SKM-1 (cell line): ENCODE results near the gene LBH.
A peak's percentile ranks its signal among the peaks of the same experiment; 100 is the strongest.

Source experiments
- DNase-seq: peaks from one replicate; lab custom pipeline; 2025; ENCODE audit not compliant: unreplicated experiment; lab: John Stamatoyannopoulos, UW

LBH gene

DNA sequence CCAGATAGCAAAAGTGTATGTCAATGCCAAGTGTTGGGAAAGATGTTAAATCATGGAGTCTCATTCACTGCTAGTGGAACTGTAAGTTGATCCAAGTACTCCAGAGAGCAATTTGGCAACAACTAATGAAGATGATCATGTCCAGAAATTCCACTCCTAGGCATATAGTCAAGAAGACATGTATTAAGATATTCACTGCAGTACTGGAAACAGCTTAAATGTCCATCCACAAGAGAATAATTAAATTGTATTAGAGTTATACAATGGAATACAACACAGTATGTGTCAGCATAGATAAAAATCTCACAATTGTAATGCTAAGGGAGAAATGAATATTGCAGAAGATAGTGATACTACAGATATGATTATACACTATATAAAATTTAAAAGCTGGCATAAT is 15.2 kb upstream of the LBH start:
- DNase-seq = no peak

DNA sequence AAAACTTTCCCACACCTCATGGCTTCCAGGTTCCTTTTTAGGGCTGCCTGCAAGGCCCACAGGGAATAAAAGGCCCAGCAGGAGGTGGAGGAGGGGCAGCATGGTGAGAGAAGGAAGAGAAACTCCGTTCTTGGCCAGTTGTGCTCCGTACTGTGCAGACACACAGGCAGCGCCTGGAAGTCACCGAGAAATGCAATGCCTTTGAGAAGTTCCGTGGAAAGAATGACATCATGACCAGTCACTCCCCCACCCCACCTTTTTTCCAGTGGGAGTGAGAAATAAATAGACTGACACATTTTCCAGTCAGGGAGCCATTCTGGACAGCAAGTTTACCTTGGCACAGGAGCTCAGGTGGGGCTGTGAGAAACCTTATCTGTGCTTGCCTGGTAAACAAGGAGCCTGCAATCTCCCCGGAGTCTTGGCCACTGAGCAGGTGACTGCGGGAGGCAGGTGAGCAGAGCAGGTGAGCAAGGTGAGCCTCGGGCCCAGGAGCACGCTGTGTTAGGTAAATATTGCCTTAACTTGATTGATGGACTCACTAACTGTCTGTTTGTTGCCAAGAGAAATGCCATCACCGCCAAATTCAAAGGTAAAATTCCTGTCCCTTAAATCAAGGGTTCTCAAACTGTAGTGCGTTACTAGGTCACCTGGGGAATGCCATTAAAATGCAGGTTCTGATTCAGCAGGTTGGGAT is 13.5 kb upstream of the LBH start:
- DNase-seq = no peak

DNA sequence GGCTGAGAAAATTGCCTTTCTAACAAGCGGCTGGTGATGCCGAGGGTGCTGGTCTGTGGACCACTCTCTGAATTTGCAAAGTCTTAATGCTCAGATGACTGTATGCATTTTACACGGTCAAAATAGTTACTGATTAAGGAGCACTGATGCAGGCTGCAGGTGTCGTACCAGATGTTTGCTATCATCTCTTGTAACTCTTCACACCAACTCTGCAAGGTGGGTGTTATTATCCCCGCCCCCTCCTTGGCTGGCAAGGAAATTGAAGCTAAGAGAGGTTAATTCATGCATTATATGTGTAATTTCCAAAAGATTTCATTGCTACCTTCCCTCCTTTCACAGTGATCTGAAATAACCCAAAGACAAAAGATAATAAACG is 13.0 kb upstream of the LBH start:
- no peak for DNase-seq

DNA sequence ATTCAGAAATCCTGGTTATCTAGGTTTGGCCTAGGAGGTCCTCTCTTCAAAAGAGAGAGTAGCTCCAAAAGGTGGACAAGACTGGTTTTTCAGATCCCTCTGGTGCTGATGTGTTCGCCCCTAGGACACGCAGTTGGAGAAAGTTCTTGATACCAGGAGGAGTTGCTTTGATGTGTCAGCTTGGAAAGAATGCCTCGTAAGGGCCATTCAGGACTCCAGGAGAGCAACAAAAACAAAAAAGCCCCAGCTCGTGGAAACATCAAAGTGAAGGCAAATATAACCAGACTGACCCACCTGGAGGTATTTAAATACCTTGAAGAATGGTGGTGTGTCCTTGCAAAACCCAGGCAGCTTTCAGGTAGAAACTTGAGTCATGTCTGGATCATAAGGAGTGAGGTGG is 12.5 kb upstream of the LBH start:
- no peak for DNase-seq

DNA sequence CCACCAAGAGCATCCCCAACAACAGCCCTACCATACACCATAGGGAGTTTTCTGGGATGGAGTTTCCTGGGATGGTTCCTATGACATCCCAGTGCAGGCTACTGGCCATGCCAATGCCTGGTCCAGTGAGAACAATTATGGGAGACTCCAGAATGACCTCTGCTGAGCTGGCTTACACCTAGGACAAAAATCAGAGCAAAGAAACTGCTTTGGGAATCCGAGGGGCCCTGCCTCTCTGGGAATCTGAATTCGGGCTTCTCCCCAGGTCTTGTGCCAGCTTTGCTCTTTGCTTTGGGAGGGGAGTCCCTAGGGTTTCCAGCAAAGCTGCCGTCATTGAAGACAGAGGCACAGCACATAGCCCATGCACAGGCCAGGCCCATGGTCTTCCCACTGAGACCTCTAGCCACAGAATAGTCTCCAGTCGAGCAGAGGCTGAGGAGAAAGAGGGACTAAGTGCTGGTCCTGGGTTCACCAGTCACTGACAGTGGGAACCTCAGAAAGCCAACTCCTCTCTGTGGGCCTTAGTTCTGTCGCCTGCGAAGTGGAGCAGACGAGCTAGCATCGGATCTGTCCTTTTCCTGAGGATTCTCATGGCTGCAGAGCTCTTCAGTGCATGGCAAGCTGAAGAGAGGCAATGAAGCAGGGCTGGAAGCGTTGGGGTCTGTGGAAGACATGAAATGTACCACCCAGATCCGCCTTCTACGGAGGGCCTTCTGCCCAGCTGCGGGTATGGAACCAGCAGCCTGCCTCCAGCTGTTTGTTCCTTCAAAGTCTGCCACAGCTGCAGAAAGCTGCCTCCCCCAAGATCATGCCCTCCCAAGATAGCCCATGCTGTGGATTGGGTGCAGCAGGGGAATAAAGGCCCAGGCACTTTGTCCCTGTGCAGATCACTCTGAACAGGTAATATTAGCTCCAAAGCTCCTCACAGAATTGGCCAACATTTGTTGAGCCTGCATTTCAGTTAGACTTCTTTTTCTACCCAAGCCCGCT is 11.2 kb upstream of the LBH start:
- DNase-seq = no peak

DNA sequence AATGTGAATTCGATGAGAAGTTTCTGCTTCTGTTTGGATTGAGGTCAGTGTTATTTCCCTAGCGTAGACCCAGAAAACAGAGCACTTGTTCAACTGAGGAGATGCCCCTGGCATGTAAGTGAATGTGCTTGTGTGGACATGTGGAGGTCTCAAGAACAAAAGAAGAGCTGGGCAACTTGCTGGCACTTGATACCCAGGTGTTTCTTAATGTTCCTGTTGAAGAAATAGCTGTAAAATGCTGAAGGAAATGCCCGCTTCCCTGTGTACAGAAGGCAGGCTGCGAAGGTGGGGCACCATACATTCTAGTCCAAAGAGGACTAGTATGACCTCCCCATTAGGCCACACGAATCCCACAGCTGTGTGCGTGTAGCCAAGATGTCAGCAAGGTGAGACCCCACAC is 9.8 kb upstream of the LBH start:
- DNase-seq = no peak

DNA sequence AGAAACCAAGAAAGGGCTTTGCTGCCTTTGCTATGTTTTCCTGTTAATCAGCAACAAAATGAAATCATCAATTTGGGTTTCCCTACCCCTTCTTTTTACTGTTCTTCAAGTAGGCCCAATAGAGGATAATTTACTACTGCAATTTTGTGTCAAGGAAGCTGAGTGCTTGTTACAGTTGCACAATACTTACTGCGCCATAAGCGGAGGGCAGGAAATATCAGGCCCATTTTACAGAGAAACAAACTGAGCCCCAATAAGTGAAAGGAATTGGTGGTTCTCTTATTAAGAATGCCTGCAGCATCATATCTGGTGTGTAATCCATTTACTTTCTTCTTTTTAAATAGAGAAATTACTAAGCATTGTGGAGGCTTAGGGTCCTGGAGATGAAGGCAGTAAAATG is 9.3 kb upstream of the LBH start:
- no peak for DNase-seq

DNA sequence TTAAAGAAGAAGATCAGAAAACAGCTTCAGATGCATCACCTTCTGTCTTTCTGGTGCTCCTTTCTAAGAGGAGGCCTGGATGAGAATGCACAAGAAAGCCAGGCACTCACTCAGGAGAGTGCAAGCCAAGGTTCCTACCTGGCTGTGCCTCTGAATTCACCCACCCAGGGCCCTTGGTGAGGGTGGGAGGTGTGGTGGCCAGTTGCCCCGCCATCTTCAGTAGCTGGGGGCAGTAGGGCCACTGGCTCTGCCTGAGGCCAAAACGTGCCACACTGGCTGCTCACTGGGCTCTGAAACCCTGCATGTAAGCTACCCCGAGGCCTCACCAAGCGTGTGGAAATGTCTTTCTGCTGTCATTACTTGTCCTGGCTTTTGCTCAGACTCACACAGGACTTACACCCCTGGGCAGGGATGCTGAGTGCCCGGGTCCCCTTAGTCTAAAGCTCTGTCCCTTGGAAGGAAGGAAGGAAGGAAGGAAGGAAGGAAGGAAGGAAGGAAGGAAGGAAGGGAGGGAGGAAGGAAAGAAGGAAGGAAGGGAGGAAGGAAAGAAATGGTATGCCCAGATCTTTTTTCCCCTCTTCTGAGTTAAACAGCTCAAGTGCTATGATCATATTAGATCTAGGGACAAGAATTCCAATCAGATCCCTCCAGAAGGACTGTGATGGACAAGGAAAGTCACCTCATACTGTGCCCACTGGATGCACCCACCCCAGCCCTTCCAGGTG is 8.5 kb upstream of the LBH start:
- DNase-seq = no peak

DNA sequence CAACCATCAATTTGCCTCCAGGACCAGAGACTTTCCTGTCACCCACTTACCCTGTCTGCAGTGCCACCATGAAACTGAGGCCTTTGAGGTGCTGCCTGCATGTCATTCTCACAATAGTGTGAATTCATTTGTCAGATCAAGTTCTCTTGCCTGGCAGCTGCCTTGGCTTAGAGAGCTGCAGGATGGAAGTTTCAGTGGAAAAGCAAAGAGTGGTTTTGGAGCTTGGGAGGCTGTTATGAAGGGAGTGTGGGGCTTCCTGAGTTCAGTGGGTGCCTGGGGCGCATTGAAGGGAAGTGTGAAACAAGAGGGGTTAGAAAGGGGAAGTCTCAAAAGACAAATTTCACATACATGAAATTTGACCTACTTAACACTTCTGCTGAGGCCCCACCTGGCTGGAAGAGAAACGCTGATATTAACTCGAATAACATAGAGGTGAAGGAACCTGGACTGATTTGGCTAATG is 7.9 kb upstream of the LBH start:
- DNase-seq = peak; percentile 44

DNA sequence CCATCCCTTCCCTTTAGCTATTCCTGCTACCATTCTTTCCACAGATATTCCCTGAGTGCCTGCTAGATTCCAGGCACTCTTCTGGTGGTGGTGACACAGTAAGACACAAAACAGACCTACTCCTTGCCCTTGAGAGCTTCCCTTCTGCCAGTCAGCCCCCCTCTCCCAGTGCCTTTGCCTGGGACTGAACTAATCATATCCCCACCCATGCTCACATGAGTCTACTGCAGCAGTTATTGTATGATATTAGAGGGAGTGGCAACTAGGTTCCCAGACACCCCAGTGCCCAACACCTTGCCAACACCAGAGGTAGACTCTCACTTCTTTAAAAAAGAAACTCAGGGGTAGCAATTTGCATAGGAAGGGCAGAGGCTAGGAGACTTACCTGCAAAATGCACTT is 7.2 kb upstream of the LBH start:
- no peak for DNase-seq

DNA sequence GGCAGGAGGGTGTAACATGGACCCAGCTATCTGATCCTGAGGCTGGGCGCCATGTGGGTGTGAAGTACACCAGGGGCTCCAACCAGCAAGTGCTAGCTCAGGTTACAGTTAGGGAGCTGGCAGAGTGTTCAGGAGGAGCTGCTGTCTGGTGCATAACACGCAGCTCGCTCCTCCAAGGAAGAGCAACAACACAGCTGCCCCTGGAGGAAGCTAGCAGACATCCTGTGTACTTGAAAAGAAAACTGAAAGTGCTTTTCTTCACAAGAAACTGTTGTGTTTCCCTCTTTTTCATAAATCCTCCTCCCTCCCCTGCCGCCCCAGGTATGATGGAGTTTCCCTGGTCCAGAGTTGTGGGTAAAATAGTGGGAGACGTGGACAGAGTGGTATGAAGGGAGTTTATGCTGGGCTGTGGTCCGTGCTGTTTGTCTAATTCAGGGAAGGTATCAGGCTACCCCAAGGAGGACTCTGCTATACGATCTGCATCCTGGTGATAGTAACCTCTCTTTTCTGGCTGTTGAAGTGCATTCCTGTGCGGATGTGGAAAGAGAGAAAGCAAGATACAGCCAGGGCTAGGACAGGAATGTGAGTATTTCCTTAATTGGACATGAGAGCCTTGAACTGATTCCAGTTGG is 6.1 kb upstream of the LBH start:
- no peak for DNase-seq

DNA sequence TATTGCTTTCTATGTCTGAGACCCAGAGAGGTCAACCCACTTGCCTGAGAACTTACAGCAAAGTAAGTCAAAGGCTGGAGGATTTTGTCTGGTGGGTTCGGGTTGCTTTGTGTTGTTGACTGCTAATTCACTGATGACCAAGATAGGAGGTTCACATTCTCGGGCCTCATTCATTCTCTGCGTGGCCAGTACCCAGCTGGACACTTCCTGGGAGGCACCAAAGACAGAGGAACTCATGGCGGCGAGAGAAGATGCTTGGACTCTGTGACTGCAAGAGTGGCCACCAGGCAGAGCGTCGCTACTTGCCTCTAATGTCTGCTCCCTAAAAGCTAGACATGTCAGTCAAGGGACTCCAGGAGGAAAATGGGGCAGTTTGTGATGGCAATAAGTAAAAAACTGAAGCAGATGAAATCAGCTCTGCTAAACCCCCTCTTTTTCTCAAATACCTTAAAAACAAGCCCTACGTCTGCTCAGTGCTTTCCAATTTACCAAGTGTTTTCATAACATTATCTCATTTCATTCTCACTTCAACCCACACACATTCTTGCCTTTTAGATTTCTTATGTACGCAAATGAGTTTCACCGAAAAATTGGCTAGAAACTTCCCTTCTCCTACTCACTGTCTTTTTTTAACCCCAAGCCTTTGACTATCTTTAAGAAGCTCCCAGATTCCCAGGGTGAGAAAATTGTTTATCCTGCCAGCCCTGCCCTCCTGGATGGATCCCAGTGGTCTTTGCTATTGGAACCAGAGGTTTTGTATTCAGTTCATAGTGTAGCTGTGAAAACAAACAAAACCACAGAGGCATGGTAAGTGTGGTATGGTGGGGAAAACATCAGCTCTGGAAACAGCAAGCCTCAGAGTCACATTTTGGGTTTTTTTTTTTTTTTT is 4.9 kb upstream of the LBH start:
- DNase-seq = no peak

DNA sequence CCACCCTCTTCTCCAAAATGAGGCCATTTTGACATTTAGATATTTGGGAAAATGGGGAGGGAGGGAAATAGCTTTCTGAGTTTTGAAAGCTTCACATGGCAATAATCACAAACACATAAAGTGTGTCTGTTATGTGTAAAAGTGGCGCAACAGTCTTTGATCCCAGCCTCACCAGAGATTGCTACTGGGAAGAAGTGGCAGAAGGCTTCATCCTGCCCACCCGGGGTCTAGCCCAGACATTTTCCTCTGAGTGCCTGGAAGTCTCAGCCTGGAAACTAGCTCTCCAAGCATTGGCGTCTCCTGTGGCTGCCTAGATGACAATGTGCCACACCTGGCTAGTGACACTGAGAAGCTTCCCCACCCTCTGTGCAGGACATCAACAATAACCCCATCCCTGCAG is 1.7 kb upstream of the LBH start:
- no peak for DNase-seq

DNA sequence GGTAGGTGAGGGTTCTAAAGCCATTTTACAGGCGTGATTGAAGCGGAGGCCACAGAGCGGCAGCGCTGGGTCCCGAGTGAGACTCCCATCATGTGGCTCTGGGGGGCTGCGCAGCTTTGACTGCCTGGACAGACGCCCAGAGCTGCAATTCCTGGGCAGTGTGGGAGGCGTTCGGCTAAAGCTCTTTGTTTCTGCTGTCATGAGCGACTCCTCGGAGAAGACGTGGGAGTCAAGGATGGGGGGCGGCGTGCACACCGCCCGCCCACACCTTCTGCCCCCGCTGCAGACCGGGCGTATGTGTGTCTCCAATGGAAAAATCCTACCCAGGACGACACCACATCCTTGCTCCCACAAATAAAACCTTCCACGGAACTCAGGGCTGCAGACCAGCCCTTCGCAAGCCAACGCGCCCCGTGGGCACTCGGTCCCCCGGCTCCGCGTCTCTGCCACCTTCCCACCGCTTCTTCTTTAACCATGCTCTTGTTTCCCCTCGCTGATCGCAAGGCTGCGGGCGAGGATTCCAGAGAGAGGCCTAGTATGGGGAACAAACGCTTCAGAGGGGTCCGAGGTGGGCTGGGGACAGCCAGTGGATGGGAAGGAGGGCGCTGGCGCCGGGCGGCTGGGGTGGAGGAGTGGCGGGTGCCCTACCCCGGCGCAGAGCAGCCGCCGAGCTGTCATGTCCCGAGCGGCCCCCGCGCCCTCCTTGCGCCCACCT is 680 bp upstream of the LBH start:
- DNase-seq = no peak

DNA sequence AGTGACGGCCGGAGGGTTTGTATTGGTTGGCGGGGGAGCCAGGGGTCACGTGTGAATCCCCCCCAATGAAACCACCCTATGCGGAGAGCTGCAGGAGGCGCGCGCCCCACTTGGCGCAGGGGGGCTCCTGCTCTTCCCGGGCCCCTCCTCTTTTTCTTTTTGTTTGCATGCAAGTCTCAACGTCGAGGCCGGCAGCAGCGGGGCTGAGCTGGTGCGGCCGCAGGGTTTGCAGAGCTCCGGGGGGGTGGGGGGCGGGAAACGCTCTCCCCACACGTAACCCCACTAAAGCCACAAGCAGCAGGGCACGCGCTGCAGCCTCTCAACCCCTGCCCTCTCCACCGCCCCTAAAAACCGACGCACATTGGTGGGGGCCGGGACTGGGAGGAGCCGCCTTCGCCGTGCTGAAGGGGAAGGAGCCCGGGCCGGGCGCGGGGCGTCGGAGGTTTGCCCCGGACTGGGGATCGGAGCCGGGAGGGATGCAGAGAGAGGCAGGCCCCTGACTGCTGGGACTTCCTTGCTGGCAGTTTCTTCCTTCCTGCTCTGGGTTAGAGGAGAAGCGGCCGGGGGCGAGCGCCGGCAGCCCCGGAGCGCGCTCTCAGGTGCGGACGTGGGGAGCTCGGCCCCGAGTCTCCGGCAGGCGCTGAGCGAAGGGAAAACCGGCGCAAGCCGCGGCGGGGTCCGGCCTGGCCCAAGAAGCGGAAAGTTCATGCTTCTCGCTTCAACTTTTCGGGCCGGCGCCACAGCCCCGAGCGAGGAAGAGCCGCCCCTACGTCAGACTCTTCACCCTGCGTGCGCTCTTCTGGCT is 864 bp downstream of the LBH start:
- DNase-seq = no peak

DNA sequence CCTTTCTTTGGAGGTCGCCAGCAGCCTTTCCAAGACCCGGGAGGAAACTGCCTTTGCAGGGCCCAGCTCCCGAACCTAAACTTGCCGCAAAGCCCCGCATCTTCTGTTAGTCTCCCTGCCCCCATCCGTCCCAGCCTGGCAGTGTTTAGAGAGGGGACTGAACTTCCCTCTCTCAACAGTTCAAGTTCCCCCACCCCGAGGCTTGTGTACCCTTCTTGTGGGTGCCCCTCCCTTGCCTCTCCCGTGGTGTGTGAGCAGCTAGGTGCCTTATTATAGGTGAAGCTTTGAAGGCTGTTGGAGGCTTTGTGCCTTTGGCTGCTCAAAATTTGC is 1.4 kb downstream of the LBH start:
- DNase-seq = no peak

DNA sequence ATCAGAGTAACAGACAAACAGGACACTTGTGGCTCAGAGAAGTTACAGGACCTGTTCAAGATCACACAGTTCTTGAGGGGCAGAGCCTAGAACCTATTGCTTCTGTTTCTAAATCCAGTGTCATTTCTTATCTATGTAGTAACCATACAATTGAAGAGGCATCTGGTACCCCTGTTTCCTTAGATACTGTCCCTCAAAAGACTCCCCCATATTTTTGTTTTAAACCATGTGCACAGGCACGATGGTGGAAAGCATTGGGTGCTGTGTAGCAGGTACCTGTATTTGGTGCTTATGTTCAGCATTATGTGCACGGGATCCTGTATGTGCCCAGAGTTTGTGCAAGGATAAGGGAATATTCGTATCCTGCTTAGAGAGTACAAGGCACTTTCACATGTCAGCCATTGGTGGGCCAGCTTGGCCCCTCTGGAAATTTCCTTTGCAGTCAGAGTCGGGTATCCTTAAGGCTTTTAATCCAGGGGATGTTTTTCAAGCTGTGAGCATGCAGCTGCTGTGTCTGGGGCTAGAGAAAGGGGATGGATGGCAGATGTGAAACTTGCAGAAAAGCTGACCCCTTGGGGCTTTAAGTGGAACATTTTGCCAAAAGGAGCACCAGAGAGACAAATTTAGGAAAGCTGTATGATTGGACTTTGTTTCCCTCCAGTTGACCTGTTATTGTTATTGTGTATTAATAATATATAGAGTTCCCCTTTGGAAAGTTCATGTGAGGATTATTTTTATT is 2.1 kb downstream of the LBH start:
- DNase-seq = no peak
